K562 (cell line): ENCODE data around the gene CLC. TPM values are rescaled to one million over a fixed set of nuclear protein-coding genes. Genes with fewer than 3 reads are reported as not detected.

ENCODE experiments used
- ATAC-seq: fragments of 200-7000 bp; cut with Tn5 transposase; 3 replicates; pipeline ENCODE4 v1.9.1; 2020; ENCODE audit warnings: moderate library complexity
- BruUV-seq: library from RNA; stranded (reverse); fragments of 400-500 nt; replicated peaks from 2 replicates; lab custom pipeline; 2021; lab: Mats Ljungman, UMichigan
- CTCF ChIA-PET: fragments of 300-600 bp; formaldehyde crosslinking; extraction: SDS; loops from one replicate; lab custom pipeline; 2021; ENCODE audit warnings: low intra/inter-chr PET ratio; lab: Yijun Ruan, JAX
- POLR2A ChIA-PET: fragments of 300-600, 350-650 bp; sonication (Branson Sonifier 250); formaldehyde crosslinking; extraction: SDS; loops from one replicate; lab custom pipeline; 2021; ENCODE audit warnings: antibody characterized with exemption, inconsistent platforms; lab: Yijun Ruan, JAX
- DNase-seq, 4 experiments: peaks; one replicate each; pipeline versions ENCODE4 v3.0.0 to v3.0.0-alpha.2; 2011 to 2018; ENCODE audit warnings: low spot score in 3 of 4, mixed read lengths in 3 of 4; ENCODE audit errors: extremely low read depth in 1 of 4
- FAIRE-seq: peaks from 2 replicates; lab custom pipeline; 2011; peaks lifted over from hg19 to GRCh38; lab: Jason Lieb, UNC
- H2AFZ ChIP-seq: 2 replicates; pipeline ENCODE4 v1.6.0; 2011; ENCODE audit warnings: low read depth, low read length, control low read depth, inconsistent platforms
- H3K27ac ChIP-seq: fragments of 200-600 bp; 3 replicates; pipeline ENCODE4 v1.8.0; 2011; ENCODE audit warnings: low read depth, mild to moderate bottlenecking, control low read depth, inconsistent platforms, low read length, moderate library complexity, mixed read lengths; ENCODE audit errors: extremely low read depth
- H3K27me3 ChIP-seq, 2 experiments: fragments of 300-600 bp in 1 of 2; 2 replicates in 1 of 2; 3 replicates in 1 of 2; pipeline versions ENCODE4 v1.6.0 to v1.8.0; 2011; ENCODE audit warnings: inconsistent platforms in 2 of 2, low read length in 2 of 2, mild to moderate bottlenecking in 1 of 2, mixed read lengths in 1 of 2, moderate library complexity in 1 of 2; ENCODE audit not compliant: control insufficient read depth in 2 of 2, insufficient read depth in 2 of 2
- H3K36me3 ChIP-seq: fragments of 300-600 bp; 3 replicates; pipeline ENCODE4 v1.8.0; 2011; ENCODE audit warnings: mild to moderate bottlenecking, low read length, inconsistent platforms; ENCODE audit not compliant: control insufficient read depth, insufficient read depth
- H3K4me1 ChIP-seq, 2 experiments: fragments of 200-600 bp in 1 of 2; replicated peaks in 1 of 2; 2 replicates in 1 of 2; 3 replicates in 1 of 2; pipeline versions ENCODE4 v1.5.1 to v1.8.0; 2011; ENCODE audit warnings: inconsistent platforms in 2 of 2, low read length in 2 of 2, mild to moderate bottlenecking in 1 of 2, mixed read lengths in 1 of 2, moderate library complexity in 1 of 2; ENCODE audit not compliant: control insufficient read depth in 2 of 2, insufficient read depth in 2 of 2
- H3K4me2 ChIP-seq: 2 replicates; pipeline ENCODE4 v1.6.1; 2011; ENCODE audit warnings: low read length, control low read depth, inconsistent platforms, mixed read lengths; ENCODE audit not compliant: insufficient read depth
- H3K4me3 ChIP-seq: fragments of 200-600 bp; sonication (generic), shearing (Covaris generic); 2 replicates; pipeline ENCODE4 v1.5.1; 2016; ENCODE audit warnings: control low read depth, inconsistent platforms
- H3K79me2 ChIP-seq: fragments of 200-600 bp; 3 replicates; pipeline ENCODE4 v1.8.0; 2011; ENCODE audit warnings: low read length, inconsistent platforms; ENCODE audit not compliant: control insufficient read depth, insufficient read depth
- H3K9ac ChIP-seq, 2 experiments: 2 replicates each; pipeline versions ENCODE4 v1.6.0 to v1.6.1; 2011; ENCODE audit warnings: low read depth in 2 of 2, low read length in 2 of 2, control low read depth in 1 of 2, inconsistent platforms in 1 of 2, mild to moderate bottlenecking in 1 of 2, mixed read lengths in 1 of 2; ENCODE audit not compliant: insufficient read depth in 1 of 2
- H3K9me1 ChIP-seq: one replicate; pipeline ENCODE4 v1.6.0; 2011; ENCODE audit warnings: inconsistent platforms, mild to moderate bottlenecking, low read length, moderate library complexity; ENCODE audit not compliant: control insufficient read depth, insufficient read depth
- H3K9me3 ChIP-seq: replicated peaks from 2 replicates; pipeline ENCODE4 v1.5.1; 2011; ENCODE audit warnings: low read depth, low read length, inconsistent platforms; ENCODE audit not compliant: control insufficient read depth, insufficient read depth
- H4K20me1 ChIP-seq: replicated peaks from 2 replicates; pipeline ENCODE4 v1.6.1; 2011; ENCODE audit warnings: low read length, inconsistent platforms, mixed read lengths; ENCODE audit not compliant: control insufficient read depth, insufficient read depth
- ELF2 ChIP-seq: fragments of 250-450 bp; sonication (Bioruptor Pico); IDR thresholded peaks from 2 replicates; pipeline ENCODE4 v1.5.0; 2021; ENCODE audit warnings: mild to moderate bottlenecking
- MAFF ChIP-seq: IDR thresholded peaks from 2 replicates; pipeline ENCODE4 v1.6.1; 2012; ENCODE audit warnings: low read length, improper control_type of control experiment
- NFATC3 ChIP-seq: fragments of 450-650 bp; IDR thresholded peaks from 2 replicates; pipeline ENCODE4 v1.6.1; 2017; ENCODE audit warnings: mild to moderate bottlenecking
- STAT5B ChIP-seq: fragments of 250-450 bp; sonication (Bioruptor Pico); IDR thresholded peaks from 2 replicates; pipeline ENCODE4 v1.8.0; 2021; ENCODE audit warnings: mild to moderate bottlenecking, inconsistent platforms
- TFAM ChIP-seq: fragments of 250-450 bp; sonication (Bioruptor Pico); conservative IDR thresholded peaks from 2 replicates; pipeline ENCODE4 v1.5.0; 2021; ENCODE audit warnings: mild to moderate bottlenecking, moderate library complexity
- YBX1 ChIP-seq: fragments of 450-650 bp; IDR thresholded peaks from 2 replicates; pipeline ENCODE4 v1.7.1; 2016; ENCODE audit warnings: mild to moderate bottlenecking
- ZNF75A ChIP-seq: fragments of 450-650 bp; formaldehyde crosslinking; IDR thresholded peaks from 2 replicates; pipeline ENCODE4 v1.4.0; 2020; ENCODE audit warnings: mild to moderate bottlenecking
- WGBS: fragments of 100-300 bp; shearing (Covaris generic); methylation state at CpG from one replicate; pipeline ENCODE4 v1.1.6; 2016; ENCODE audit warnings: low coverage, mixed read lengths; ENCODE audit not compliant: insufficient coverage; ENCODE audit errors: missing lambda C conversion rate; 5-methylcytosine and 5-hydroxymethylcytosine counted together
- in situ Hi-C: fragments of 300-500 bp; cut with MboI; formaldehyde crosslinking; loops from 4 replicates; pipeline ENCODE4 v1.15.0; 2018; ENCODE audit warnings: inconsistent platforms, mixed read lengths
- intact Hi-C: fragments of 100-400 bp; cut with micrococcal nuclease; formaldehyde crosslinking; loops from 2 replicates; pipeline ENCODE4 v1.14.2; 2022
- polyA plus RNA-seq, 8 experiments: library from polyadenylated mRNA; depleted of rRNA in 4 of 8; stranded (reverse) in 5 of 8; unstranded in 3 of 8; fragments of >200 nt; fragmentation: Nextera tagmentation in 2 of 8; fragmentation: Illumina TruSeq in 1 of 8; extraction: Ambion mirVana in 2 of 8; extraction: Trizol in 1 of 8; gene quantifications; 2 replicates each; pipeline versions ENCODE4 v1.2.1 to v1.2.3, GENCODE V29; 2011 to 2014; ENCODE audit warnings: inconsistent platforms in 1 of 8, missing spikeins in 1 of 8
- total RNA-seq, 7 experiments: library from RNA; depleted of rRNA in 6 of 7; stranded (reverse); fragments of >200 nt in 6 of 7; fragmentation: Illumina TruSeq in 2 of 7; extraction: Trizol in 2 of 7; gene quantifications; 2 replicates each; pipeline versions ENCODE4 v1.2.1 to v1.2.3, GENCODE V29; 2011 to 2021; ENCODE audit warnings: low replicate concordance in 1 of 7
- TF ChIP-seq, protein P1 (sequence below): sonication (generic); formaldehyde crosslinking; IDR thresholded peaks from 2 replicates; pipeline ENCODE4 v1.8.0; 2022; ENCODE audit warnings: mild to moderate bottlenecking, missing genetic modification reagents
- TF ChIP-seq, protein P2 (sequence below): sonication (generic); formaldehyde crosslinking; IDR thresholded peaks from 2 replicates; pipeline ENCODE4 v1.8.0; 2023; ENCODE audit warnings: mild to moderate bottlenecking, missing genetic modification reagents

The CLC gene
- total and polyA plus RNA-seq, 9 of the 15 experiments (the other 6 are each of a cell fraction or from before 2014, with no cell fraction given) = 0.44 to 1.1 (median 0.67) TPM; not detected in 3

DNA sequence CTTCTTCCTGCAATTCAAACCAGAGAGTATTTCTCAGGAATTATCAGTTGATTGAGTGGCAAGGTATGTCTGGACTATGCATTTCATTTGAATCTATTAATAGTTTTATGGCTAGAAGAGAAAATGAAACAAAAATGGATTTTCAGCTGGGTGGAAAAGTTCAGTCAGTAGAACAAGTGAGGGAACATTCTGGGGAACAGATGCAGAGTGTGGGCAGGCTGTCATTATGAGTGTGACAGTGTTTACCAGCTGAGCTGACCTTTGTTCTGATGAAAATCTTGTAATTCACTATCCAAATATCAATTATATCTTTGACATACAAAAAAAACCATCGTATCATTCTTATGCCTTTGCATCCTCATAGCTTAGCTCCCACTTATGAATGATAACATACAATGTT, 2.6 kb upstream of the CLC start:
- 0% methylated on average over 1 of the region's 1 CpG for WGBS
- ChIA-PET CTCF (no interaction called here), POLR2A (interaction anchor here (0.5 kb wide), 1 partner anchor 420 kb away, joined by 3 read pairs; no protein-coding TSS in a partner anchor)
- in situ Hi-C loops = no loop called here
- Histone ChIP-seq H3K79me2 (no peaks in the 10 kb centered on the region), H3K4me2 (no peak overlapping the region), H3K9me3 (no peaks in the 10 kb centered on the region), H3K36me3 (no peaks in the 10 kb centered on the region), H2AFZ (no peak overlapping the region), H3K4me3 (no peak overlapping the region), H3K4me1 (no peaks in the 10 kb centered on the region), H3K9me1 (no peaks in the 10 kb centered on the region), H3K9ac (no peak overlapping the region), H3K27ac (no peak overlapping the region), H3K27me3 (peaks cover 0 to 5% of the 10 kb centered on the region in 2 experiments; a peak in 1 of 5 replicates), H4K20me1 (no peaks in the 10 kb centered on the region)
- TF ChIP-seq TFAM (CRISPR knock-in tag) (no peak), YBX1 (no peak), NFATC3 (no peak), MAFF (no peak), ZNF75A (no peak), ELF2 (no peak), STAT5B (no peak)
- TF ChIP-seq, protein P1, sequence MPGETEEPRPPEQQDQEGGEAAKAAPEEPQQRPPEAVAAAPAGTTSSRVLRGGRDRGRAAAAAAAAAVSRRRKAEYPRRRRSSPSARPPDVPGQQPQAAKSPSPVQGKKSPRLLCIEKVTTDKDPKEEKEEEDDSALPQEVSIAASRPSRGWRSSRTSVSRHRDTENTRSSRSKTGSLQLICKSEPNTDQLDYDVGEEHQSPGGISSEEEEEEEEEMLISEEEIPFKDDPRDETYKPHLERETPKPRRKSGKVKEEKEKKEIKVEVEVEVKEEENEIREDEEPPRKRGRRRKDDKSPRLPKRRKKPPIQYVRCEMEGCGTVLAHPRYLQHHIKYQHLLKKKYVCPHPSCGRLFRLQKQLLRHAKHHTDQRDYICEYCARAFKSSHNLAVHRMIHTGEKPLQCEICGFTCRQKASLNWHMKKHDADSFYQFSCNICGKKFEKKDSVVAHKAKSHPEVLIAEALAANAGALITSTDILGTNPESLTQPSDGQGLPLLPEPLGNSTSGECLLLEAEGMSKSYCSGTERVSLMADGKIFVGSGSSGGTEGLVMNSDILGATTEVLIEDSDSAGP (CRISPR knock-in tag) = no peak
- TF ChIP-seq, protein P2, sequence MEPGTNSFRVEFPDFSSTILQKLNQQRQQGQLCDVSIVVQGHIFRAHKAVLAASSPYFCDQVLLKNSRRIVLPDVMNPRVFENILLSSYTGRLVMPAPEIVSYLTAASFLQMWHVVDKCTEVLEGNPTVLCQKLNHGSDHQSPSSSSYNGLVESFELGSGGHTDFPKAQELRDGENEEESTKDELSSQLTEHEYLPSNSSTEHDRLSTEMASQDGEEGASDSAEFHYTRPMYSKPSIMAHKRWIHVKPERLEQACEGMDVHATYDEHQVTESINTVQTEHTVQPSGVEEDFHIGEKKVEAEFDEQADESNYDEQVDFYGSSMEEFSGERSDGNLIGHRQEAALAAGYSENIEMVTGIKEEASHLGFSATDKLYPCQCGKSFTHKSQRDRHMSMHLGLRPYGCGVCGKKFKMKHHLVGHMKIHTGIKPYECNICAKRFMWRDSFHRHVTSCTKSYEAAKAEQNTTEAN (CRISPR knock-in tag) = no peak
- FAIRE-seq = no peak
- BruUV-seq = no TSS peak
- intact Hi-C loops = no loop called here
- DNase-seq = no peak
- no peak for ATAC-seq
